LNCaP clone FGC (cell line): Measurements from ENCODE around the gene ICA1.

Experiments used
- DNase-seq: peaks from one replicate; pipeline ENCODE4 v3.0.0-alpha.2; 2011; ENCODE audit warnings: low read depth
- H3K4me3 ChIP-seq: 2 replicates; pipeline ENCODE4 v1.5.1; 2011; ENCODE audit warnings: mild to moderate bottlenecking, low read depth, low read length, control low read depth
- CTCF ChIP-seq: IDR thresholded peaks from 2 replicates; pipeline ENCODE4 v1.5.1; 2012; ENCODE audit warnings: mild to moderate bottlenecking; ENCODE audit not compliant: control insufficient read depth, insufficient read depth; ENCODE audit errors: extremely low read depth

The ICA1 gene

GRCh38 chr7:8175929-8176369 lies 86.0 kb downstream of the ICA1 start:
- TF ChIP-seq CTCF, result no peak
- H3K4me3 ChIP-seq, result no peak overlapping the region
- DNase-seq, result no peak

- no peak overlapping the region for H3K4me3 ChIP-seq
- no peak for TF ChIP-seq CTCF
- no peak for DNase-seq
Measured at GRCh38 chr7:8172372-8173354, 89.3 kb downstream of the ICA1 start.

GRCh38 chr7:8169171-8169570 lies 92.8 kb downstream of the ICA1 start:
- H3K4me3 ChIP-seq, result no peak overlapping the region
- DNase-seq, result no peak
- no peak for TF ChIP-seq CTCF

- no peak for TF ChIP-seq CTCF
- no peak overlapping the region for H3K4me3 ChIP-seq
- no peak for DNase-seq
Measured at GRCh38 chr7:8168336-8168735, 93.6 kb downstream of the ICA1 start.

- TF ChIP-seq CTCF, result no peak
- H3K4me3 ChIP-seq, result no peak overlapping the region
- no peak for DNase-seq
Measured at GRCh38 chr7:8165150-8165549, 96.8 kb downstream of the ICA1 start.

- TF ChIP-seq CTCF, result no peak
- DNase-seq, result no peak
- H3K4me3 ChIP-seq, result no peak overlapping the region
Measured at GRCh38 chr7:8162181-8162580, 99.8 kb downstream of the ICA1 start.
